Stimulated activated CD4-positive, alpha-beta T cell treated with anti-CD3 and anti-CD28 coated beads, Interleukin-2, amount 100 ng/mL, for 24 hours (primary cell): ENCODE results near the gene CAMTA1.

ENCODE experiments used
- DNase-seq, 2 donors: peaks; one replicate each; pipeline ENCODE4 v3.0.0-alpha.2; 2020

CAMTA1 gene

GRCh38 chr1:7047866-7048265 is 262.6 kb downstream of the CAMTA1 start:
- DNase-seq = no peak

GRCh38 chr1:7048395-7048794 is 263.1 kb downstream of the CAMTA1 start:
- DNase-seq = no peak

- no peak for DNase-seq
Measured at GRCh38 chr1:7049913-7050625, 264.8 kb downstream of the CAMTA1 start.

- no peak for DNase-seq
Measured at GRCh38 chr1:7050751-7051665, 265.8 kb downstream of the CAMTA1 start.

- DNase-seq = no peak
Measured at GRCh38 chr1:7052701-7053100, 267.4 kb downstream of the CAMTA1 start.

- no peak for DNase-seq
Measured at GRCh38 chr1:7060745-7061144, 275.5 kb downstream of the CAMTA1 start.

GRCh38 chr1:7062346-7063061 is 277.2 kb downstream of the CAMTA1 start:
- no peak for DNase-seq

GRCh38 chr1:7063981-7064380 is 278.7 kb downstream of the CAMTA1 start:
- no peak for DNase-seq

GRCh38 chr1:7068552-7068951 is 283.3 kb downstream of the CAMTA1 start:
- DNase-seq = no peak

GRCh38 chr1:7069931-7070330 is 284.7 kb downstream of the CAMTA1 start:
- no peak for DNase-seq

GRCh38 chr1:7070389-7071029 is 285.3 kb downstream of the CAMTA1 start:
- peak; percentile 56 to 64 for DNase-seq

GRCh38 chr1:7076117-7076516 is 290.9 kb downstream of the CAMTA1 start:
- DNase-seq = no peak

GRCh38 chr1:7076572-7076971 is 291.3 kb downstream of the CAMTA1 start:
- no peak for DNase-seq

GRCh38 chr1:7077136-7077535 is 291.9 kb downstream of the CAMTA1 start:
- no peak for DNase-seq

- DNase-seq = no peak
Measured at GRCh38 chr1:7077970-7078369, 292.7 kb downstream of the CAMTA1 start.

- DNase-seq = no peak
Measured at GRCh38 chr1:7079637-7080036, 294.4 kb downstream of the CAMTA1 start.

GRCh38 chr1:7084232-7084894 is 299.1 kb downstream of the CAMTA1 start:
- no peak for DNase-seq

- no peak for DNase-seq
Measured at GRCh38 chr1:7085521-7085920, 300.3 kb downstream of the CAMTA1 start.

GRCh38 chr1:7086106-7086505 is 300.9 kb downstream of the CAMTA1 start:
- no peak for DNase-seq

GRCh38 chr1:7087888-7088287 is 302.6 kb downstream of the CAMTA1 start:
- DNase-seq = no peak

- DNase-seq = no peak
Measured at GRCh38 chr1:7089497-7089896, 304.2 kb downstream of the CAMTA1 start.

GRCh38 chr1:7093297-7093696 is 308.0 kb downstream of the CAMTA1 start:
- no peak for DNase-seq
